B cell (primary cell): ENCODE measurements around the gene UGT1A6. TPM values are rescaled to one million over a fixed set of nuclear protein-coding genes. Genes with fewer than 3 reads are reported as not detected.

Experiments used
- ATAC-seq: fragments of 200-7000 bp; cut with Tn5 transposase; one replicate; pipeline ENCODE4 v1.10.0; 2021; ENCODE audit warnings: low read depth, mild to moderate bottlenecking, moderate number of reproducible peaks, moderate library complexity
- CTCF ChIA-PET: fragments of 350-600 bp; sonication (Branson Sonifier 250); formaldehyde crosslinking; loops from one replicate; lab custom pipeline; 2021; ENCODE audit warnings: antibody characterized with exemption, inconsistent platforms; lab: Charles Lee
- POLR2A ChIA-PET: fragments of 350-600 bp; sonication (Branson Sonifier 250); formaldehyde crosslinking; loops from one replicate; lab custom pipeline; 2021; ENCODE audit warnings: antibody characterized with exemption; lab: Charles Lee
- DNase-seq: peaks from one replicate; pipeline ENCODE4 v3.0.0; 2013
- H2AFZ ChIP-seq: 2 replicates; pipeline ENCODE4 v1.6.1; 2012; ENCODE audit warnings: mild to moderate bottlenecking, low read depth, low read length; ENCODE audit not compliant: insufficient read depth, poor library complexity, severe bottlenecking
- H3K27ac ChIP-seq, 2 donors: 1 replicate in 1 of 2; 2 replicates in 1 of 2; pipeline ENCODE4 v1.5.1; 2012 to 2013; ENCODE audit warnings: low read length in 2 of 2, mild to moderate bottlenecking in 2 of 2, moderate library complexity in 1 of 2
- H3K27me3 ChIP-seq, 4 experiments: fragments of 200-600 bp in 1 of 4; sonication (generic) in 1 of 4; replicated peaks in 1 of 4; 1 replicate in 2 of 4; 2 replicates in 2 of 4; pipeline versions ENCODE4 v1.6.1 to v1.7.0; 2013 to 2016; ENCODE audit warnings: low read length in 3 of 4, mild to moderate bottlenecking in 2 of 4, mixed read lengths in 1 of 4, moderate library complexity in 1 of 4; ENCODE audit not compliant: insufficient read depth in 4 of 4, control insufficient read depth in 3 of 4; ENCODE audit errors: control extremely low read depth in 1 of 4
- H3K36me3 ChIP-seq, 2 experiments: replicated peaks in 1 of 2; 1 replicate in 1 of 2; 2 replicates in 1 of 2; pipeline versions ENCODE4 v1.6.1 to v1.7.1; 2013; ENCODE audit warnings: low read length in 1 of 2; ENCODE audit not compliant: insufficient read depth in 2 of 2, control insufficient read depth in 1 of 2; ENCODE audit errors: control extremely low read depth in 1 of 2, extremely low read depth in 1 of 2
- H3K4me1 ChIP-seq, 2 donors: fragments of 200-600 bp in 1 of 2; sonication (generic) in 1 of 2; 1 replicate in 1 of 2; 2 replicates in 1 of 2; pipeline versions ENCODE4 v1.5.1 to v1.6.1; 2013 to 2017; ENCODE audit warnings: low read length in 2 of 2; ENCODE audit not compliant: control insufficient read depth in 2 of 2, insufficient read depth in 2 of 2
- H3K4me2 ChIP-seq: replicated peaks from 2 replicates; pipeline ENCODE3; 2012; ENCODE audit warnings: mild to moderate bottlenecking, low read depth, low read length; ENCODE audit not compliant: poor library complexity, severe bottlenecking
- H3K4me3 ChIP-seq, 5 experiments: fragments of 200-600 bp in 1 of 5; sonication (generic) in 1 of 5; 1 replicate in 3 of 5; 2 replicates in 2 of 5; pipeline versions ENCODE4 v1.5.1 to v1.7.0; 2011 to 2016; ENCODE audit warnings: low read length in 4 of 5, mild to moderate bottlenecking in 4 of 5, low read depth in 2 of 5, control low read depth in 1 of 5, moderate library complexity in 1 of 5; ENCODE audit not compliant: insufficient read depth in 1 of 5; ENCODE audit errors: control extremely low read depth in 1 of 5, extremely low read depth in 1 of 5
- H3K79me2 ChIP-seq: fragments of 200-600 bp; sonication (generic); one replicate; pipeline ENCODE4 v1.6.0; 2016; ENCODE audit warnings: low read length; ENCODE audit not compliant: control insufficient read depth, insufficient read depth
- H3K9ac ChIP-seq: fragments of 200-600 bp; sonication (generic); 2 replicates; pipeline ENCODE4 v1.6.1; 2017; ENCODE audit warnings: mild to moderate bottlenecking, low read length, moderate library complexity
- H3K9me3 ChIP-seq, 3 donors: one replicate each; pipeline versions ENCODE4 v1.6.1 to v1.7.1; 2013; ENCODE audit warnings: low read length in 2 of 3; ENCODE audit not compliant: control insufficient read depth in 2 of 3, insufficient read depth in 1 of 3; ENCODE audit errors: control extremely low read depth in 1 of 3
- H4K20me1 ChIP-seq: 2 replicates; pipeline ENCODE4 v1.6.0; 2012; ENCODE audit warnings: mild to moderate bottlenecking, low read length; ENCODE audit not compliant: insufficient read depth, control insufficient read depth, poor library complexity, severe bottlenecking
- H3K27ac Mint-ChIP-seq: one replicate; pipeline ENCODE4 v1.8.0; 2021; ENCODE audit warnings: mixed read lengths
- H3K27me3 Mint-ChIP-seq: one replicate; pipeline ENCODE4 v1.8.0; 2021; ENCODE audit warnings: mixed read lengths
- H3K4me1 Mint-ChIP-seq: one replicate; pipeline ENCODE4 v1.8.0; 2021; ENCODE audit warnings: mixed read lengths
- H3K4me3 Mint-ChIP-seq: one replicate; pipeline ENCODE4 v1.8.0; 2021; ENCODE audit warnings: mixed read lengths
- H3K9me3 Mint-ChIP-seq: one replicate; pipeline ENCODE4 v1.8.0; 2022; ENCODE audit warnings: mixed read lengths; ENCODE audit not compliant: insufficient read depth
- CTCF ChIP-seq: fragments of 200-600 bp; IDR thresholded peaks from one replicate; pipeline ENCODE4 v1.8.0; 2022; ENCODE audit warnings: antibody characterized with exemption, mild to moderate bottlenecking
- EZH2 ChIP-seq: IDR thresholded peaks from 2 replicates; pipeline ENCODE4 v1.6.1; 2012; ENCODE audit warnings: borderline replicate concordance, low read depth, mild to moderate bottlenecking, moderate library complexity, low read length; ENCODE audit not compliant: insufficient read depth, poor library complexity, severe bottlenecking
- WGBS: methylation state at CpG from one replicate; pipeline ENCODE4 v1.1.5; 2013; ENCODE audit warnings: missing lambda C conversion rate; ENCODE audit not compliant: insufficient coverage; 5-methylcytosine and 5-hydroxymethylcytosine counted together
- intact Hi-C: fragments of 100-400 bp; cut with micrococcal nuclease; formaldehyde crosslinking; loops from one replicate; pipeline ENCODE4 v1.10.0; 2022
- polyA plus RNA-seq: library from polyadenylated mRNA; depleted of rRNA; stranded (reverse); fragments of >200 nt; gene quantifications from 2 replicates; pipeline ENCODE4 v1.2.3, GENCODE V29; 2012
- total RNA-seq, 2 donors: library from RNA; stranded (reverse); fragments of 120-200 nt in 1 of 2; gene quantifications; 1 replicate in 1 of 2; 2 replicates in 1 of 2; pipeline versions ENCODE4 v1.2.3 to v1.2.4, GENCODE V29; 2013 to 2022

UGT1A6 gene
- total and polyA plus RNA-seq, 2 donors (not counting 1 experiment from before 2014, with no cell fraction given), result not detected

GRCh38 chr2:233818639-233819621 lies 126.2 kb downstream of the UGT1A6 start:
- ATAC-seq (no peak), DNase-seq (no peak)
- H3K27me3 Mint-ChIP-seq, result peaks cover 9% of the 10 kb centered on the region
- CTCF ChIA-PET, result no interaction called here
- intact Hi-C loops, result no loop called here
- H3K4me3 Mint-ChIP-seq, result no peak overlapping the region
- peaks cover 0 to 5% (median 0%) of the 10 kb centered on the region in 4 experiments for H3K27me3 ChIP-seq
- no peaks in the 10 kb centered on the region for H3K9me3 Mint-ChIP-seq
- TF ChIP-seq CTCF (no peak), EZH2 (no peak)
- no peaks in the 10 kb centered on the region for H3K4me1 Mint-ChIP-seq
- no peak overlapping the region for H3K4me2 ChIP-seq
- 74% methylated on average over 15 of the region's 17 CpGs for WGBS
- H3K36me3 ChIP-seq, result no peaks in the 10 kb centered on the region
- no peaks in the 10 kb centered on the region for H4K20me1 ChIP-seq
- H3K4me3 ChIP-seq, result no peak overlapping the region
- peaks cover 0 to 6% (median 0%) of the 10 kb centered on the region in 3 donors for H3K9me3 ChIP-seq
- H2AFZ ChIP-seq, result no peak overlapping the region
- H3K27ac Mint-ChIP-seq, result no peak overlapping the region
- no peak overlapping the region for H3K27ac ChIP-seq
- no peak overlapping the region for H3K9ac ChIP-seq
- POLR2A ChIA-PET, result no interaction called here
- no peaks in the 10 kb centered on the region for H3K79me2 ChIP-seq
- H3K4me1 ChIP-seq, result no peaks in the 10 kb centered on the region
